NK-92 treated with Interleukin-12 subunit alpha and Interleukin-12 subunit beta, amount 100 ng/mL, for 24 hours (cell line): ENCODE results near the gene PSMB3.
A peak's percentile ranks its signal among the peaks of the same experiment; 100 is the strongest.

Source experiments
- DNase-seq: peaks from one replicate; lab custom pipeline; 2025; lab: John Stamatoyannopoulos, UW

PSMB3 gene

DNA sequence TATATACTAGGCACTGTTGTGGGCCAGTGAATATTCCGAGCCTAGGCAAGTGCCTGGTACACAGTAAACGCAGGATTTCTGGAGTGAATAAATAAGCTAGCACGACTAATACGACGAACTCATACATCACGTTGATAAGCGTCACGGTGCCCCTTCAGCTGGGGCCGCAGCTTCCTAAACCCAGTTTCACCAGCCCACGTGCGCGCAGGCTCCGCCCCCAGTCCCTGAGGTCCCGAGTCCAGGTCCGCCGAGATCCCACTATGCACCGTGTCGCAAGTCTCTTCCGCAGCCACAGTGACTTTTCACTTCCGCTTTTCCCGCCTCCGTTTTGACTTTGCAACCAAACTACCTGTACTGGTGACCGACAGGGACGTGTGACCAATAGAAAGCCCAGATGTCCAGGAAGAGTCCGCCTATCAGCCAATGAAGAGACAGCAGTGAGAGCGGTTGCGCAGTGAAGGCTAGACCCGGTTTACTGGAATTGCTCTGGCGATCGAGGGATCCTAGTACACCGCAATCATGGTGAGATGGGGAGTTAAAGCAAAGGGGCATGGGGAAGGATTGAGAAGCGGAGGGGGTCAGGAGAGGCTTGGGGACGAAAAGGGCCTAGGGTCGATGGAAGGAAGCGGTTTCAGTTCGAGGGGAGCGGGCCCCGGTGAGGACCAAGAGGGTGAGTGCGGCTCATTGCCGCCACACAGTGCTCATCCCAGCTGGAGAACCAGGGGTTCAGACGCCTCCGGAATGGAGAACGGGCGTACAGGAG, at the start of gene PSMB3:
TSS of gene PSMB3 (plus strand) at position 434 of the 763 bp plus-strand sequence. CDS start at position 520, 86 bp downstream.
- DNase-seq = peak; percentile 96

DNA sequence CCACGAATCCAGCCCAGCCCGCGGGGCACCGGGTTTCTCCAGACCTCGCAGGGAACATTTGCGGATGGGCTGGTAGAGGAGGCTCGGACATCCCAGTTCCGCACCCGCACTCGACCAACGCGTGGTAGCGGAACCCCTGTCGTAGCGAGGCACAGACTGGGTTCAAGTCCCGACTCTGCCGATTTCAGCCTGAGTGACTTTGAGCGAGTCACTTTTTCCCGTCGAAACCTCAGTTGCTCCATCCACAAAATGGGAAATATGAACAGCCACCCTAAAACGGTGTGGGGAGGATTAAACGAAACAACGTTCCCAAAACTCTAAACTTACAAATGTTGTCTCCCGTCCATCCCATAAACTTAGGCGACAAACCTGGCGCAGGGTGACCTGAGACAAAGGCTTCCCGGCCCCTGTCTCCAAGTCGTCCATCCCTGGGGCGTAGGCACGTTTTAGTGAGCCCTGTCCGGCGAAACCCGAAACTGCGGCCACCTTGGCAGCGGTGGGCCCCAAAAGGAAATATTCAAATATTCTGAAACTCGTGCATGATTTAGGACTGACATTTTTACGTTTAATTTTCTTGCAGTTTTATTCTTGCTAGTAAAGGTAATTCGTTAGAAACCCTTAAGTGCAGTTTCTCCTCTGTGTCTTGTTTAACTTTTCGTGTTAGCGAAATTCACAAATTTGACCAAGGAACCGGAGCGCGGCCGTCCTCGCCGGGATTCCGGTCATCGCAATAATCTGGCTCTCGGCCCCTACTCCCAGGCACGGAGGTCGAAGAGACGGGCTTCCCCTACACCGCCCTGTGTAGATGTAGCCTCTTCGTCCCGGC, 49.4 kb upstream of the PSMB3 start:
- peak; percentile 43 for DNase-seq

DNA sequence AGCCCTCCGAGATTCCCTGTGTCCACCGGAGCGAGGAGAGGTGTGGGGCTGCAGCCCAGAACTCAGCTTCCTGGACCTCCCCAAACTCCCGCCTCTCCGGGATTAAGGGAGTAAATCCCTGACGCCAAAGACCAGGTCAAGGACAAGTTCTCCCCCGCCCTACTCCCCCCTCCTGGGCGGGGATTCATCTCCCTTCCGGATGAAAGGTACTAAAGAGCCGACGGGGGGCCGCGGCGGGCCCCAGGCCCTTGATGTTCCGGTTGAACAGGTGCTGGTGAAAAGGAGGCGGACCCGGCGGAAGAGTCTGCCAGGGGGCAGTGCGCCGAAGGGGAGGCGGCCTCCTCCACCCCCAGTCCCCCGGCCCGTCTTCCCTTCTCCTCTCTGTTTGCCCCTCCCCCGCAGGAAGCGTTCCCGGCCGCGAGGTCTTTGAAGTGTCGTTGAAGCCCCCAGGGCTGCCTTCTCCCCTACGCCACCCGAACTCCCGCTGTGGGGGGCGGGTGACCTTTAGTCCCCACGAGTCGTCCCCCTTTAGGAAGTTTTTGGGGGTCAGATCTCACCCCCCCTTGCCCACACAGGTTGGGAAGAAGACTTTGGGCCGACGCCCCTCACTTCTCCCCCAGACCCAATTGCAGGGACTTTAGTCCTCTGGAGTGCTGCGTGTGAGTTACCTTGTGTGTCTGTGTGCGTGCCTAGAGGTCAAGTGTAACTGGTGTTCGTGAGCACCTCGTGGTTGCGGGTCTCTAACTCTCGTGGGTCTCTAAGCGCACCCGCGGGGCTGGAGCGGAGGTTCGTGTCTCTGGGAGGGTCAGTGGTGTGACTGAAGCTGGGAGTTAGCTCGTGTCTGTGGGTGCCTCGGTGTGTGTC, 48.6 kb upstream of the PSMB3 start:
- DNase-seq = peak; percentile 90

DNA sequence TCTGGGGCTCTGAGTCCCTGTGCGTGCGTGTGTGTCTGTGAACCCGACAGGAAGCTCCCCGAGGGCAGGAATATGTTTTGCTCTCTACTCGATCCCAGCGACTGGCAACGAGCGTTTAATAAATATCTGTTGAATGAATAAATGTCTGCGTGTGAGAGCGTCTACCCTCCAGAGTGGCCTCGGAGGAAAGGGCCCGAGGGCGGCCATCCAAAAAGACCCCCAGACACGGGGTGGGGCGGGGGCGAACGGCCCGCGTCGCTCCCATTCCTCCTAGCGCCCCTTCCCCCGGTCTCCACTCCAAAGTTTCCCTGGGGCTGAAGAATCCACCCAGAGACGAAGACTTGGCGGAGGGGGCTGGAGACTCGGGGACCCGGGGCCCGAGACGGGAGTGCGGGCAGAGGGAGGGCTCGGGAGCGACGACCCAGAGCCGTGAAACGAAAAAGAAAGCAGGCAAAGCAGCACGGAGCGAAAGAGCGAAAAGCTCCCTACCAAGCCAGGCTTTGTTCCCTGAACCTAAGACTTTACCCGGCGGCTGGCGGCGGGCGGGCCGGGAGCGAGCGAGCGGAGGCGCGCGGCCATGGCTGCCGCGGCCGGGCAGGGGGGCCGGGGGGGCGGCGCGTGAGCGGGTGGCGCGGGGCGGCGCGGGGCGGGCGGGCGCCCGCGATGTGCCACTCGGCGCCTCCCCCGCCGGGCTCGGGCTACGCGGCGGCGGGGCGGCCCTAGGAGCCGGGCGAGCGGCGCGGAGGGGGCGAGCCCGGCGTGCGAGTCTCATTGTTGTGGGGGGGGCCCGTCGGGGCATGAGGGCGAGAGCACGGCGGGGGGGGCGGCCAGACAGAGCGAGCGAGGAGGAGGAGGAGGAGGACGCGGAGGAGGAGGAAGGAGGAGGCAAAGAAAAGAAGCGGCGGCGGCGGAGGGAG, 47.7 kb upstream of the PSMB3 start, which contains the start of gene MLLT6:
TSS of gene MLLT6 (plus strand) at position 668 of the 917 bp plus-strand sequence. CDS start 360 bp downstream, outside the sequence.
- DNase-seq = peak; percentile 65

DNA sequence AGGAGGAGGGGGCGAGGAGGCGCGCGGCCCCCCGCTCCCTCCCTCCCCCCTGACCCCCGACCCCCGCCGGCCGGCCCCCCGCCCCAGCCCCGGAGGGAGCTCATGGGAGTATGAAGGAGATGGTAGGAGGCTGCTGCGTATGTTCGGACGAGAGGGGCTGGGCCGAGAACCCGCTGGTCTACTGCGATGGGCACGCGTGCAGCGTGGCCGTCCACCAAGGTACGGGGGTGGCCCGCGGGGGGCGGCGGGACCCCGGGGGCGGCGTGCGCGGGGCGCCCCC, 47.1 kb upstream of the PSMB3 start:
- DNase-seq = no peak

DNA sequence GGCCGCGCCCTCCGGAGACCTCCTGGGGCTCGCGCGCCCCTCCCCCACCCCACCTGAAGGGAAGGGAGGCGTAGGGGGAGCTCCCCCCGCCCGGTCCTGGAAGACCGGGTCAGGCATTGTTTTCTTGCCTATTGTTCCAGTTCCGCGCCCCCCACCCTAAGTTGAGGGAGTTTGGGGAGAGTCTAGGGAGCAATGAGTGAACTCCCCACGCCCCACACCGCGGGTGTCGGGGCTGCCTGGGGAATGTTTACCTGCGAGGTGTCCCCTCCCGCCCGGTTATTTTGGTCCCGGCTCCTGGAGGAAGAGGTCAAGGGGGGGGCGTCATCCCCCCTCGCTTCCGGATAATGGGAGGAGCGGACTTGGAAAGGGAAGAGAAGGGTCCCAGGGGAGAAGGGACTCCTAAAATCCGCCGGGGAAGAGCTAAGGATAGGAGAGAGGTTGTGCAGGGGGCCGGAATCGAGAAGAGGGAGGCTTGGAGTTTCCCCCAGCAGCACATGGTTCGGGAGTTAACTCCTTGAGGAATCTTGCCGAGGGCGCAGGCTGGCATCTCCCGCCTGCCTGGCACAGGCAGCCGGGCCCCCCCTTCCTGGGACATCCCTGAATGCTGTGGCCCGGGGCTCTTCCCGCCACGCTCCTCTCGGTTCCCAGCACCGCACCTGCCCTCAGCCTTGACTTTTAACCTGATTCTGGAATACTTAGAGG, 46.6 kb upstream of the PSMB3 start:
- DNase-seq = peak; percentile 48

DNA sequence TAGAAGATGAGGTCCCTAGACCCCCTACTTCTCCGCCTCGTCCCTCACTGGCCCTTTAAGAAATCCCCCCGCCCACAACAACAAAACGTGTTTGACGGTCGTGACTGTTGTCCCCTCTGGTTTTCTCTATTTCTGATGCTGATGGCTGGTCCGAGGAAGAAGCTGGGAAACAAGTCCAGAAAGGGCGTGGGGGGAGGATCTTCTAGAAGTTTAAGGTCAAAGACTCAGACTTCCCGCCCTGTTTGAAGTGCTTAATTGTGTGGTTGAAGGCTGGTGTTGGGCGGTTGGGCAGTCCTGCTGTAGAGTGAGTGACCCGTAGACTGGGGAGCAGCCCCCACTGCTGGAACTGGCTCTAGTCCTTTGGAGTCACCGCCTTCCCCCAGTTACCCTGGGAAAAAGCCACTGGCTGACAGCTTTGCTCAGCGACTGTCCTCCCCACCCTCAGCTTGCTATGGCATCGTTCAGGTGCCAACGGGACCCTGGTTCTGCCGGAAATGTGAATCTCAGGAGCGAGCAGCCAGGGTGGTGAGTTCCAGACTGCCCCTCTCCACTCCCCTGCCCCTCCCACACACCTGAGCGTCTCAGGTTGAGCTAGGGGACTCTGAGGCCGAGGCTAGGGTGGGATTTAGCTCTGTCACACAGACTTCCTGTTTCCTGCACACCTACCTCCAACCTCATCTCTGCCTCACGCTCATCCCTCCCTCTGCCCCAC, 45.9 kb upstream of the PSMB3 start:
- DNase-seq = no peak

DNA sequence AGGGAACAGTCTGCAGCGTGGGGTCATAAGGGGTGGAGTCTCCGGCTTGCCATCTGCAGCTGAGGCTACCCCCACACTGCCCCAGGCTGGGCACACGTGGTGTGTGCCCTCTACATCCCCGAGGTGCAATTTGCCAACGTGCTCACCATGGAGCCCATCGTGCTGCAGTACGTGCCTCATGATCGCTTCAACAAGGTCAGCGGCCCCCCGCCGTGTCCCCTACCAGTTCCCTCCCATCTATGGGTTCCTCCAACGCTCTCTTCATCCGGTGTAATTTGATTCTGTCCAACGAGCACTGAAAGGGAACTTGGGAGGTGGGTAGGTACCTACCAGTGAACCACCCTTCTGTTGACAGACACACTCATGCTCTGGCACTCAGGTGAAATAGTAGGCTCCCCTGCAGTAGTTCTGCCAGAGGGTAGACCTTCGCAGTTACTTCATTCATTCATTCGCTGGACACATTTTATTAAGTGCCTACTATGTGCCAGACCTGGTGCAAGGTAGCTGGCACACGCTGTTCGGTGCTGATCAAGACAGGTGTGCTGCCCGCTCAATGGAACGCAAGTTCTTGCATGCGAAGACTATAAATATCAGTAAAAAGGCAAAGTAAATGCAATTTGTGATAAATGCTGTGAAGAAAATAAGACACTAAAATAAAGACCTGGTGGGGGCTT, 44.7 kb upstream of the PSMB3 start:
- DNase-seq = no peak

DNA sequence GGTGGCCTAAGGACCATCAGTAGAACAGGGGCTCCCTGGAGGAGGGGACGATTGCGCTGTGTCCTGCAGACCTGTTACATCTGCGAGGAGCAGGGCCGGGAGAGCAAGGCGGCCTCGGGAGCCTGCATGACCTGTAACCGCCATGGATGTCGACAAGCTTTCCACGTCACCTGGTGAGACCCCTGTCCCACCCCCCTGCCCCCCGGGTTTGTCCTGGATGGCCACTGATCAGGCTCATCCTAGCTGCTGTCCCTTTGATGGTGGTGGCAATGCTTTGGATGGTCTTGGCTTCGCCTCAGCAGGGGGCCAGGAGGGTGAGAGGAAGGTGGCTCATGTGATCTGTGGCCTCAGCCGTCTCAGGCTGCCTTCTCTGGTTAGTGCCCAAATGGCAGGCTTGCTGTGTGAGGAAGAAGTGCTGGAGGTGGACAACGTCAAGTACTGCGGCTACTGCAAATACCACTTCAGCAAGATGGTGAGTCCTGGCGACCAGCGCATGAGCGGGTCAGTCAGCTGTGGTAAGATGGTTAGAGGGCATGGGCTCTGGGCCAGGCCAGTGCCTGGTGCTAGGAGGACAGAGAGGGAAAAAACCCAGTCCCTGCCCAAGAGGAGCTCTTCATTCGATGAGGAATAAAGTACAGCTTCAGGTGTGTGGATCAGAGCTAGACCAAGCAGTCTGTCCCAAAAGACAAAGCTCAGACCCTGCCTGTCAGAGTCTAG, 43.3 kb upstream of the PSMB3 start:
- no peak for DNase-seq

DNA sequence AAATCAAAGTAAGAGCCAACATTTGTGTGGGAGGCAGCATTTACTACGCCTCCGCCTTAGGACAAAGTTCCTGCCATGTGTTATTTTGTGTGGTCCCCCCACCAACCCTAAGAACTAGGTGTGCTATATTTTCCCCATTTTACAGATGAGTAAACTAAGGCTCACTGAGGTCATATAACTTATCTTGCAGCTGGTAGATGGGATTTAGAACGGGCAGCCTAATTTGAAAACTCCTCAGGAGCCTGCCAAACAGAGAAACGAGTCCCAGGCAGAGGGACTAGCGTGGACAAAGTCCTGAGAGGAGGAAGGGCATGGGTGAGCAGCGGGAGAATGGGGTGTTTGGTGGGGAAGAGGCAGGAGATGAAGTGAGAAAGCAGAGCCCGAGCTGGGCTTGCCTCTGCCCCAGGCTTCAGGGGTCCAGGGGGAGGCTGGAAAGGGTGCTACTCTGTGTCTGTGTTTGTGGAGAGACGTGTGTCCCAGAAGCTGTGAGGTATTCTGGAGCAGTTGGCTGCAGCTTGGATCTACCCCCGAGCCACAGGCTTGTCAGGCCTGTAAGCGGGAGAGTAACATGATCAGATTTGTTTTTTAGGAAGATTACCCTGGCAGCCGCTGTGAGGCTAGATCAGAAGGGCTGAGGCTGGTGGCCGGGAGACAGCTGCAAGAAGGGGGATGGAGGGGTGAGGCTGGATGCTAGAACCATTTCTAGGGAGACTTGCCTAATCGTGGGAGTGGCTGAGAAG, 42.5 kb upstream of the PSMB3 start:
- no peak for DNase-seq

DNA sequence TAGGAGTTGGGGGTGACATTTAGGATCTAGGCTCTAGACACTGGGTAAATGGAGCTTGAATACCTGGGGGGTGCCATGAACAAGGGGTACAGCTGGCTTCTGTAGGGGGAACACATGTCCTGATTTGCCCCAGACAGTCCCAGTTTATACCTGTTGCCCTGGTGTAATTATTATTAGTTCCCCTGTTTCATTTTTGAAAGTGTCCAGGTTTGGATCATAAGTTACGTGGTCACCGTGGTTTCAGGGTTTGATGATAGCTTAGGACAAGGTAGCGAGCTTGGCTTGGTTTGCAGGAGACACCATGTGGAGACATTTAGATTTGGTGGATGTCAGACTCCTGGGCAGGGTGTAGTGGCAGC, 42.0 kb upstream of the PSMB3 start:
- DNase-seq = no peak

DNA sequence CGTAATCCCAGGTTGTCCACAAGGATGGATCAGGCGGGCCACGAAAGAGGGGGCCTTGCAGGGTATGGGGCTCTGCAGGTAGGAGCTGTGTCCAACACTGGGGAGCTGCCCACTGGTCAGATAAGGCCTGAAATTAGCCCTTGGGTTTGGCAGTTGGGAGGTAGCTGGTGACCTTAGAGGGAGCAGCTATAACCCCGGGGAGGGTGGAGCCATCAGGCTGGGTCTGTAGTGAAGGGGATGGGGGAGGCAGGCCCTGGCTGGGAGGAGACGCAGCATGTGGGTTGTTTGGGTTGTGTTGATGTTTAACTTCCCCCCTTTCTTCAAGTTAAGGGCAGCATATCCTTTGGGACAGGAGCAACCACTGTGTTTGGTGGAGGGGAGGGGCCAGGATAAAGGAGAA, 41.6 kb upstream of the PSMB3 start:
- DNase-seq = no peak

DNA sequence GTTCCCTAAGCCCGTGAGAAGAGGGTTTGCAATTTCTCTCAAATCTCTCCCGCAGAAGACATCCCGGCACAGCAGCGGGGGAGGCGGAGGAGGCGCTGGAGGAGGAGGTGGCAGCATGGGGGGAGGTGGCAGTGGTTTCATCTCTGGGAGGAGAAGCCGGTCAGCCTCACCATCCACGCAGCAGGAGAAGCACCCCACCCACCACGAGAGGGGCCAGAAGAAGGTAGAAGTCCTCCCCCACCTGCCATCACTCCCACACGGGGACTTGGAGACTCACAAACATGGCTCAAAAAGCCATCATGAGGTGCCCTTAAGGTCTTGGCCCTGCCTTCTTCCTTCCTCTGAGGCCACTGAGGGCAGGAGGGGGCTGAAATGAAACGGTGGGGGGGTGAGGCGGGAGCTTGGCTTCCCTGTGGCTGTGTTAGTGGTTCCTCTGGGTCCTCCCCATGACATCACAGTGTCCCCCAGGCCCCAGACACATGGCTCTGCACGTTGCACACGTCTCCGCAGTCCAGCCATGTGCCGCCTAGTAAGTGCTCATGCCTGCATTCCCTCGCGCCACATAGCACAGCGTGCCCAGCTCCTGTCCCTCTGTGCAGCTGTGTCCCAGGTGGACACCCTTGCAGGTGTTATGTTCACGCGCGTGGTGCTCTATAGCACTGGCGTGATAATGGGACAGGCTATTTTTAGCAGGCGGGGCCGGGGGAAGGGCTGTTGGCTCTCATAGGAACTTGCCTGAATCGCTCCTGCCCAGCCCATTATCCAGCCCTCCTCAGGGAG, 40.6 kb upstream of the PSMB3 start:
- no peak for DNase-seq

DNA sequence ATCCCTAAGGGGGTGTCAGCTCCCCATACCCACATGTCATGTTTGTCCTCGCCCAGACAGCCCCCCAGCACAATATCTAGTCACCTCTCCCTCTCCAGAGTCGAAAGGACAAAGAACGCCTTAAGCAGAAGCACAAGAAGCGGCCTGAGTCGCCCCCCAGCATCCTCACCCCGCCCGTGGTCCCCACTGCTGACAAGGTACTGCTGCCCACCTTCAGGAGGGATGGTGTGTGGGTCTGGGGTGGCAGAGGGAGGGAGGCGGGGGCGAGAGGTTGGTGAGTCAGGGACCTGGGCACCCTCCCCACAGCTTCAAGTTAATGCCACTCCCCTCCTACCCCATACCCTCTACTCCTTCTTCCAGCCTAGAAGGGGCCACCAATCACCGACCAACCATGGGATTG, 39.9 kb upstream of the PSMB3 start:
- DNase-seq = no peak

DNA sequence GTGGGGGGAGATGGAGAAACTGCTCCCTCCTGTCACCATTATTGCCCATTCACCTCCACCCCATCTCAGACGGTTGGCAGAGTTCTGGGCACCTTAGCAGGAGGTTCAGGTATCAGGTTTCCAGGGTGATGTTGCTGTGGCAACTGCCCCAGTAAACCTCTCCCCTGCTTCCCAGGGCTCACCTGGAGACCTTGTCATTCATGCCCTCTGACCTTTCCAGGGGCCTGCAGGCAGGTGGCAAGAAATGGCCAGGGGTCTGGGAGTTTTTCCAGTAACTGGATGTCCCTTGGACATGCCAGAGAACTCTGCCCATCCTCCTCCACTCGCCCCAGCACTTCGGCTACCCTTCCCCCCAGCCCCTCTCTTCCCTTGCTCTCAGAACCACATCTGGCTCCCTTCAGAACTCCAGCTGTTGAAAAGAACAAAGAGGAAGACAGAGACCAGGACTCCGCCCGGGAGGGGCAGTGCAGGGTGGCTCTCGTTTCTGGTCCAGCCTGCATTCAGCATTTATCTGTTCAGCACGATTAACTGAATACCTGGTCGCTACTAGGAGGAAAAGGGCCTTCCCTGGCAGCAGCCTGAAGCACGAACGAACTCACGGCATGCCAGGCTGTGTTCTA, 39.0 kb upstream of the PSMB3 start:
- no peak for DNase-seq

DNA sequence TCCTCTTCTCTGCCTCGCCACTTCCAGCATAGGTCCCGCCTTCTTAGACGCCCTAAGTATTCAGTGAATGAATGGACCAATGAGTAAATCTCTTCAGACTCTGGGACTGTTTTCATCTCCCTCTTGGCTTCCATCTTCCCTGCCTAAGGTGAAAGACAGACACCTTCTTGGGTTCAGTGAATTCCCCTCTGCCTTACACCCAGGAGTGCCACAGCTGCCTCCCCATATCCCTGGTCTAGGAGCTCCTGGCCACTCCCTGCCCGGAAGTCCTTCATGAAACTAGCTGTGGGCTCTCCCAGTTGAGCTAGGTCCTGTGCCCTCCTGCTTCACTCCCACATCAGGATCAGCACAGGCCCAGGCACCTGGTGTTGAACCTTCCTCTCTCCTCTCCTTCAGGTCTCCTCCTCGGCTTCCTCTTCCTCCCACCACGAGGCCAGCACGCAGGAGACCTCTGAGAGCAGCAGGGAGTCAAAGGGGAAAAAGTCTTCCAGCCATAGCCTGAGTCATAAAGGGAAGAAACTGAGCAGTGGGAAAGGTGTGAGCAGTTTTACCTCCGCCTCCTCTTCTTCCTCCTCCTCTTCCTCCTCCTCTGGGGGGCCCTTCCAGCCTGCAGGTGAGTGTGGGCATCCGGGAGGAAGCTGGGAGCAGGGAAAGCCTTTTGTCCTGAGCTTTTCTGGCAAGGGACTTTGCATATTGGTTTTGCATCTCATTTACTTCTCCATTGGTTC, 37.2 kb upstream of the PSMB3 start:
- no peak for DNase-seq
